Esophagus squamous epithelium (tissue), 4 donors: ENCODE results near the gene NIM1K.

Experiments used
- POLR2A ChIP-seq, 4 donors: fragments of 450-650 bp; IDR thresholded peaks; one replicate each; pipeline ENCODE4 v1.6.1; 2017; ENCODE audit warnings: antibody characterized with exemption in 4 of 4, mild to moderate bottlenecking in 4 of 4, moderate library complexity in 3 of 4
- TF ChIP-seq, protein P1 (sequence below), 6 experiments: fragments of 450-650 bp in 4 of 6; fragments of 200-600 bp in 2 of 6; sonication (generic) in 2 of 6; IDR thresholded peaks; one replicate each; pipeline ENCODE4 v1.5.1; 2016 to 2019; ENCODE audit warnings: antibody characterized with exemption in 6 of 6, mild to moderate bottlenecking in 4 of 6, moderate library complexity in 4 of 6

DNA sequence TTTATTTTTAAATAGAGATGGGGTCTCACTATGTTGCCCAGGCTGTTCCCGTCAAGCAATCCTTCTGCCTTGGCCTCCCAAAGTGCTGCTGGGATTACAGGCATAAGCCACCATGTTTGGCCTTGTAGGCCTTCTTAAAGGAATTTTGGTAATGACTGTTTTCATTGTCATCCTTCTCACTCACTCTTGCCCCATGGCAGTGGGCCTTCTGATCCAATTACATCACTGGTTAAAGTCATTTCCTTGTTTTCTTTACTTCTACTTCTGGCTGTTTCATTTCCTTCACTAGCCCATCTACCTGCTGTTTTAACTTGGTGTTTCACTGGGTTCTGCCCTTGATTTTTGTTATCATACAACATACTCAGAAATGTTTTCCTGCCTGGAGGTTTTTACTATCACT, 20.1 kb upstream of the NIM1K start:
- TF ChIP-seq, protein P1, sequence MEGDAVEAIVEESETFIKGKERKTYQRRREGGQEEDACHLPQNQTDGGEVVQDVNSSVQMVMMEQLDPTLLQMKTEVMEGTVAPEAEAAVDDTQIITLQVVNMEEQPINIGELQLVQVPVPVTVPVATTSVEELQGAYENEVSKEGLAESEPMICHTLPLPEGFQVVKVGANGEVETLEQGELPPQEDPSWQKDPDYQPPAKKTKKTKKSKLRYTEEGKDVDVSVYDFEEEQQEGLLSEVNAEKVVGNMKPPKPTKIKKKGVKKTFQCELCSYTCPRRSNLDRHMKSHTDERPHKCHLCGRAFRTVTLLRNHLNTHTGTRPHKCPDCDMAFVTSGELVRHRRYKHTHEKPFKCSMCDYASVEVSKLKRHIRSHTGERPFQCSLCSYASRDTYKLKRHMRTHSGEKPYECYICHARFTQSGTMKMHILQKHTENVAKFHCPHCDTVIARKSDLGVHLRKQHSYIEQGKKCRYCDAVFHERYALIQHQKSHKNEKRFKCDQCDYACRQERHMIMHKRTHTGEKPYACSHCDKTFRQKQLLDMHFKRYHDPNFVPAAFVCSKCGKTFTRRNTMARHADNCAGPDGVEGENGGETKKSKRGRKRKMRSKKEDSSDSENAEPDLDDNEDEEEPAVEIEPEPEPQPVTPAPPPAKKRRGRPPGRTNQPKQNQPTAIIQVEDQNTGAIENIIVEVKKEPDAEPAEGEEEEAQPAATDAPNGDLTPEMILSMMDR (IDR thresholded peaks at IDR 0.05): no peak
- no peak for TF ChIP-seq POLR2A (IDR thresholded peaks at IDR 0.05)
